ENCODE measurements around the gene PHLPP1. TPM values are rescaled to one million over a fixed set of nuclear protein-coding genes. Genes with fewer than 3 reads are reported as not detected.

PHLPP1 gene
- total RNA-seq, 1 donor from 2014 or later: 5.9 TPM

DNA sequence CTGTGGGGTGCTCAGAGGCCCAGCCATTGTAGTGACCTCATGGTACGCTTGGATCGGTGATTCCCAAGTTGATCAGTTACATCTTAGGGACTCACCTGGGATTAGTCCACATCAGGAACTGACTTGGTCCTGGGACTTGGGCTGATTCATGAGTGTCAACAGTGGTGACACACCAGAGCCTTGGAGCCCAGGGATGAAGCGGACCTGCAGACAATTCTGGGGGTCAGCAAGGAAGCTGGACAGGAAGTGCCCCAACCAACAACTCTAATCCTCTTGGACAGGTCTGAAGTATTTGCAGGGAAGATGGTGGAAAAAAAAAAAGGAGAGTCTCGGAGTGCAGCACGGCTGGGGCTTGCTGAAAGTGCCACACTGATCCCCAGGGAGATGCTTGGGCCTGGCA is 288.6 kb downstream of the PHLPP1 start:
- DNase-seq: no peak
- no peak for ATAC-seq
- intact Hi-C loops (cut with micrococcal nuclease): no loop called here

GRCh38 chr18:63004466-63005089 is 289.2 kb downstream of the PHLPP1 start:
- intact Hi-C loops (cut with micrococcal nuclease): no loop called here
- ATAC-seq (no peak), DNase-seq (no peak)

DNA sequence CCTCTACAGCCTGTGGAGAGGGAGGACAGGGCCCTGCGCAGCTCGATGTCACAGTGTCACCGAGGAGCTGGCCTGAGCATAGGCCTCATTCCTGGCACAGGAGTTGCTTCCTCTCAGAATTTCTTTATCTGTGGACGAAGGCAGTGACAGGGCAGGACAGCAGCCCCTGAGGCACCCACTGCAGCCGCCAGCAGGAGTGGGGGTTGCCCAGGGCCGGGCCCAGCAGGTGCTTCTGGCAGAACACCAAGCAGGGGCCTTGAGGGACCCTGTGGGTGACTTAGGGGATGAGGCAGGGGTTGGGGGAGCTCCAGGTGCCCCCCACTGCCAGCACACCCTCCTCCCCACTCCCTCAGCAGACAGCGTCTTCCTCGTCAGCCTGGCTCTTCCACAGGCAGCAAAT is 290.0 kb downstream of the PHLPP1 start:
- DNase-seq (no peak), ATAC-seq (no peak)
- intact Hi-C loops (cut with micrococcal nuclease): no loop called here

GRCh38 chr18:63007231-63007630 is 291.9 kb downstream of the PHLPP1 start:
- intact Hi-C loops (cut with micrococcal nuclease): no loop called here

GRCh38 chr18:63016270-63016669 is 300.9 kb downstream of the PHLPP1 start:
- ATAC-seq (peak; percentile 50), DNase-seq (no peak)
- intact Hi-C loops (cut with micrococcal nuclease): loop anchor here (2.0 to 10.0 kb wide), 2 partner anchors 307 to 419 kb away; no protein-coding TSS in a partner anchor

More at GRCh38 chr18:63007231-63007630, 291.9 kb downstream of the PHLPP1 start:
- ATAC-seq: no peak
- no peak for DNase-seq

DNA sequence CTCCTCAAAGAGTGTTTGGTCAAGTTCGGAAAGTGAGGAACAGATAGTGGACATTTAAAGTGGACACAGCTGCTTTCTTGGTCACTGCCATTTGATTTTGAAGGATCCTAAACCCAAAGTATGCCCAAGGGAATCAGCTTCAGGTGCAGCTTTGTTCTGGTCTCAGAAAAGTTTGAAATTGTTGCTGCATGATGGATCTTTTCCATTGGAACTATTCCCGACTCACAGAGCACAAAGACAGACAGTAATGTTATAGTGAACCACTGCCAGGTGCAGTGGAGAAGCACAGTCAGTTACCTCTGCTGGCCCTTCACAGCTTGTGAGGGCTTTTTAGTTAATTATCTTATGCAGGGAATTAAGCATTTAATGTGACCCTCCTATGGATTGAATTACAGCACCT is 301.7 kb downstream of the PHLPP1 start:
- ATAC-seq (no peak), DNase-seq (no peak)
- intact Hi-C loops (cut with micrococcal nuclease): loop anchor here (2.0 to 10.0 kb wide), 2 partner anchors 306 to 418 kb away; no protein-coding TSS in a partner anchor

DNA sequence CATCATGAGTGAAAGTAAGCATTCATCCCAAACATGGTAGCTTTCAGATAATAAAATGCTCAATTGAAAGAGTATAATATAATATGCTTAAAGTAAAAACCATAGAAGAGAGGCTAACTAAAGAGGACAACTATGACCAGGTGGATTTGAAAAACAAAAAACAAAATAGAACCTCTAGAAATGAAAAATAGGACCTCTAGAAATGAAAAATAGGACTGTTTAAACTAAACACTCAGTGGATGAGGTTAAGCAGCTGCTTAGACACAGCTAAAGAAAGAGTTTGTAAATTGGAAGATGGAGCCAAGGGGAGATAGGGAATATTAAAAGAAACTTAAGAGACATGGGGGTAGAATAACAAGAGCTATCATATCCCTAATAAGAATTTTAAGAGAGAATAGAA is 302.6 kb downstream of the PHLPP1 start:
- intact Hi-C loops (cut with micrococcal nuclease): loop anchor here (2.0 to 10.0 kb wide), 2 partner anchors 305 to 417 kb away; no protein-coding TSS in a partner anchor
- no peak for ATAC-seq
- no peak for DNase-seq

DNA sequence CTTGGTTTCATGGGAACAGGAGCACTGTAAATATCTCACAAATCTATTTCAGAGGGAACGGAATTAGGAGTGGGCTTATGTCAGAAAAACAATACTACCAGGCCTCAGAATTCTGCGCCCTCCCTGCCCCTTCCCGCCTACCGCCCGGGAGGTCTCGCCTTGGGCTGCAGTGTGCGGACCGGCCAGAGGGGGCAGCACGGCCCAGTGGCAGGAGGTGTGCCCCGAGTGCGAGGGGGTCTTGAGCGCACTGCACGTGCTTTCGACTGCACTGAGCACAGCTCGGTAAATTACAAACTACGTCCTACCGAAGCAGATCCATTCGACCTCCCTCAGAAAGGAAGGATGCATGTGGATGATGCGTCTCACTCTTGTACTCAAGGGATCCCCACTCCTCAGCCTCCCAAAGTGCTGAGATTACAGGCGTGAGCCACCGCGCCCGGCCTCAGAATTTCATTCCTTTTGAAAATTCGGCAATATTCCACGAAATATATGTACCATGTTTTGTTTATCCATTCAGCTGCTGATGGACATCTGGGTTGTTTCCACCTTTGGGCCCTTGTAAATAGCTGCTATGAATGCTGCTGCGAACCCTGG is 307.2 kb downstream of the PHLPP1 start:
- ATAC-seq (no peak), DNase-seq (no peak)
- intact Hi-C loops (cut with micrococcal nuclease): loop anchor here (10.0 kb wide), 1 partner anchor 132 kb away; no protein-coding TSS in a partner anchor

DNA sequence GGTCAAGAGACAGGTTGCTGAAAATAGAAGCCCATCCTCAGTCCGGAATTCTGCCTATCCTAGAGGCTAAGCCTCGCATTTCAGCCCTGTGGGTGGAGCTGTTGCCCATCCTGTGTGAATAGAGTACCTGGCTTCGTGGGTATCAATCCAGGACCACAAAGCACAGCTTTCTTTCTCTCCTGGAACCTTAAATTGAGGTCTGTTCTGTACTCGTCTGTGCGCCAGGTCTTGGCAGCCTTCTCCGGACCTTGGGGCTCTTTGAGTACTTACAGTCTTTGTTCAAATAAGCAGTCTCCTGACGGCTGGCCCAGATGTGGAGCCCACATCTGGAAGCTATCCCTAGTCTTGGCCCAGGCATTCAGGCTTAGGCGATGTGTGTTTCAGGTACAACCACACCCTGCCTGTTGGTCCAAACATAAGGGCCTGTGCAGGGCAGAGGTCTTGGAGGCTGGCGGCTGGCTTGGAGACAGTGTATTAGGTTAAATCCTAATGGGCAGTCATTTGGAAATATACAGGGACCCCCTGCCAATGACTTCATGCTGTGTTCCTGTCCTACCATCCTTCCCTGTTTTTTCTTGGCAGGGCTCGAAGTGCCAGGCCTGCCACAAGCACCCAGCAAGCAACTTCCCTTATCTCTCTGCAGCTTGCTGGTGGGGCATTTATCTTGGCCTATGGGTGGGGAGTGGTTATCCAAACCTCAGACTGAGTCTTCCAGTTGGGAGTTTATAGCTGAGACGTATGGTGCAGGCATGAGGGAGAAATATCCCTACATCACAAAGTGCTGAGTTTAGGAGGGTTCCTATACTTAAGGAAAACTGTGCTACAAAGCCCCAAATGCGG is 310.1 kb downstream of the PHLPP1 start:
- peak; percentile 80 for ATAC-seq
- DNase-seq: peak; percentile 37
- intact Hi-C loops (cut with micrococcal nuclease): loop anchor here (10.0 kb wide), 1 partner anchor 129 kb away; no protein-coding TSS in a partner anchor

- intact Hi-C loops (cut with micrococcal nuclease): loop anchor here (10.0 kb wide), 1 partner anchor 126 kb away; no protein-coding TSS in a partner anchor
- ATAC-seq (no peak), DNase-seq (no peak)
Measured at GRCh38 chr18:63028380-63028779, 313.0 kb downstream of the PHLPP1 start.

Other genes starting within 250 kb of the PHLPP1 start
- gene ZCCHC2, start 192.5 kb upstream of the PHLPP1 start, total RNA-seq: 18.0 TPM